D721Med (cell line): ENCODE results near the gene INO80D.

Experiments
- DNase-seq: peaks from one replicate; pipeline ENCODE4 v3.0.0; 2011; ENCODE audit warnings: low spot score; ENCODE audit not compliant: insufficient read length
- FAIRE-seq: peaks from 2 replicates; lab custom pipeline; 2011; peaks lifted over from hg19 to GRCh38; lab: Jason Lieb, UNC
- TF ChIP-seq, protein P1 (sequence below): IDR thresholded peaks from 2 replicates; pipeline ENCODE4 v1.5.1; 2012; ENCODE audit warnings: mild to moderate bottlenecking, control low read depth; ENCODE audit not compliant: insufficient read depth; ENCODE audit errors: missing control alignments

INO80D gene

DNA sequence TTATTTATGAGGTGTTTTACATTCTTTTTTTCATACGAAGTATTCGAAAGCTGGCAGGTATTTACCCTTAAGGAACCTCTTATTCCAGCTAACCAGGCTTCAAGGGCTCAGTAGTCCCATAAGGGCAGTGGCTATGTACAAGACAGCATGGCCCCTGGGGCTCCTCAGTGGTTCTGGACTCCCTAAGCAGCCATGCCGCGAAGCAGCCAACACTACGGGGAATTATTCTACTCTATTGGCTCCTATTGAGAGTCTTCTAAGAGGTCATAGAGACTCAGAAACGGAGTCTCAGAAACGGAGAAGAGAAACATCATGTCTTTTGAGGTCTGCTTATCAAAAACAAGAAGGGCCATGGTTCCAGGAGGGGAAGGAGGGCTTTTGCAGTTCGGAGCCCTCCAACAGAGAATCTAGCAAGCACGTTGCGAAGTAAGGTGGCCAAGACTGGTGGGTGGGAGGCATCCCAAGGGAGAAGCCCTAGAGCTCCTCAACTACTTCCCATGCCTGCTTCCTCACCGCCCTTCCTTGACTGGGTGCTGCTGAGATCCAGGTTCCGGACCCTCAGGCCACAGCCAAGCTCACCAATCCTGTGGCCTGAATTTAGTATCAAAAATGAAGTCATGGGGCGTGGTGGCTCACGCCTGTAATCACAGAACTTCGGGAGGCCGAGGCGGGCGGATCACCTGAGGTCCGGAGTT, 109.7 kb downstream of the INO80D start:
- FAIRE-seq (no peak), DNase-seq (no peak)
- TF ChIP-seq, protein P1, sequence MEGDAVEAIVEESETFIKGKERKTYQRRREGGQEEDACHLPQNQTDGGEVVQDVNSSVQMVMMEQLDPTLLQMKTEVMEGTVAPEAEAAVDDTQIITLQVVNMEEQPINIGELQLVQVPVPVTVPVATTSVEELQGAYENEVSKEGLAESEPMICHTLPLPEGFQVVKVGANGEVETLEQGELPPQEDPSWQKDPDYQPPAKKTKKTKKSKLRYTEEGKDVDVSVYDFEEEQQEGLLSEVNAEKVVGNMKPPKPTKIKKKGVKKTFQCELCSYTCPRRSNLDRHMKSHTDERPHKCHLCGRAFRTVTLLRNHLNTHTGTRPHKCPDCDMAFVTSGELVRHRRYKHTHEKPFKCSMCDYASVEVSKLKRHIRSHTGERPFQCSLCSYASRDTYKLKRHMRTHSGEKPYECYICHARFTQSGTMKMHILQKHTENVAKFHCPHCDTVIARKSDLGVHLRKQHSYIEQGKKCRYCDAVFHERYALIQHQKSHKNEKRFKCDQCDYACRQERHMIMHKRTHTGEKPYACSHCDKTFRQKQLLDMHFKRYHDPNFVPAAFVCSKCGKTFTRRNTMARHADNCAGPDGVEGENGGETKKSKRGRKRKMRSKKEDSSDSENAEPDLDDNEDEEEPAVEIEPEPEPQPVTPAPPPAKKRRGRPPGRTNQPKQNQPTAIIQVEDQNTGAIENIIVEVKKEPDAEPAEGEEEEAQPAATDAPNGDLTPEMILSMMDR = no peak

DNA sequence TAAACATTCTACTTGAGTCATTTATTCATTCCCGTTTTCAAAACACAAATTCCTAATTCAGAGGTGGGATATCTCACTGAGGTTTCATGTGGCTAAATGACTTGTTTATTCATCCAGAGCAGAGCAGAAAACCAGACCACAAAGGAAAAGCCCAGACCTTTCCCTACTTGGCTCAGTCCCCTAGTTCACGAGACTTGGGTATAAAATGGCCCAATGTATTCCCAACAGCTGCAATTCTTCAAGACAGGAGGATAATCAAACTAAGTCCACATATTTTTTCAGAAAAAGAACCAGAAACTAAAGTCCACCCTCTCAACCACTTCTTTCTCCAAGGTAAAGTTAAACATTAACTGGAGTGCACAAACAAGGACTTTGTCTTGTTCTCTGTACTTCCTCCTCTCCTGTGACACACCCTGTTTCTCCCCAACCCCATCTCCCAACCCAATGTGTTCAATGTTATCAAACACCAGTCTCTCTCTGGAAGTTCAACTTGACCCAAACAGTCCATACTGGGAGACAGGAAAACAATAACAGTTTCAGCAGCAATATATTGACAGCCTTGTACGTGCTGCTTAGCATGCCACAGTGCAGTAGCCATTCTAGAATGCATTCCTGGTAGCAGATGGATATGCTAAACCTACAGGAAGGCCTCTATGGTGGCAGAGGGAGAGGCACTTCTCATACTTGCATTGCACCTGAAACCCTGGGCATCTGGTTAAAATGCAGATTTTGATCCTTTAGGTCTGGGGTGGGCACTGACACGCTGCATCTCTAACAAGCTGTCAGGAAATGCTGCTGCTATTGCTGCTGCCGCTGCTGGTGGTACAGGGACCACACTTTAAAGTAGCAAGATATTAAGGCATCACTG, 110.7 kb downstream of the INO80D start:
- DNase-seq = no peak
- TF ChIP-seq, protein P1 = no peak
- no peak for FAIRE-seq

DNA sequence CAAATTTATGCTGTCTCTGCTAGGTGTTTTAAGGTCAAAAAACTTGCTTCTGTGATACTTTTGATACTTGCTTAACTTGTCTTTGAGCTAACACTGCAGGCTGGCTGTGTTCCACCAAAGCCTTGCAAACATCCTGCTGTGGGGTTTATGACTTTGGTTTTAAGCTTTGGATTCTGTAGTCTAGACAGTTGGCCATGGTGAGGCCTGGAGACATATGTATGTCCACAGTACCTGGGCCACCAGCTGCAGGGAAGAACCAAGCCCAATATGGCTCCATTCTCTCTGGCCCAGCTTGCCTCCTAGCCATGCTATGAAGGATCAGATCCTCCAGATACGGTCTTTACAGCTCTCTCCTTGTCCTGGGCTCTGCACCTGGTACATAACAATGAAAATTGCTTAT, 113.9 kb downstream of the INO80D start:
- FAIRE-seq (no peak), DNase-seq (no peak)
- TF ChIP-seq, protein P1 = no peak

DNA sequence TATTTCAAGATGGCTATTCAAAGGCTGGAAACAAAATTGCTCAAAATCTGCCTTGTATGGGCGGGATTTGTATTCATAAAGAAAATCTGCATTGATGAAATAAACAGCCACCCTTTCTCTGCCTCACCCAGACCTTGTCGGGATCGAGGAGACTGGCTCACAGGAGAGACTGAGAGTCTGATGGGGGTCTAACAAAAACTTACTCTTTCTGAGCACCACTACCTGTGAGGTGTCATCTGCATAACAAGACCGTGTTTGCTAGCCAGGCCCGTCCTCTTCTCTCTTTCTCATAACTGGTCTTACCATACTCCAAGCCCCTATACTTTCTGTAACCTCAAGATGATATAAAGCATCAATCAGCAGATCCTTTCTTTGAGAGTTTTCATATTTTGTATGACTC, 115.6 kb downstream of the INO80D start:
- FAIRE-seq = no peak
- DNase-seq = no peak
- TF ChIP-seq, protein P1 = no peak

DNA sequence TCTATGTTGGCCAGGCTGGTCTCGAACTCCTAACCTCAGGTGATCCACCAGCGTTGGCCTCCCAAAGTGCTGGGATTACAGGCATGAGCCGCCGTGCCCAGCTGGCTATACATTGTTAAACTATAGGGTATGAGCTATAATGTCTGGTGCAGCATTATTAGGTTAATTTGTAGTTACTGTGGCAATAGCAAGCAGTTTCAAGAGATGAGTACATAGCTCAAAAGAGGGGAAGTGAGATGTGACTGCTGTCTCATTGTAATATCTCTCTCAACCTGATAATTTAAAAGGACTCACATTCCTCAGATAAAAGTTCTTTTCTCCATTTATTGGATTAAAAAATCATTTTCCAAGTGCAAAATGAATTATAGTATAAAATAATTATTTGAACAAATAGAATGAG, 116.4 kb downstream of the INO80D start:
- FAIRE-seq (no peak), DNase-seq (no peak)
- TF ChIP-seq, protein P1 = no peak

DNA sequence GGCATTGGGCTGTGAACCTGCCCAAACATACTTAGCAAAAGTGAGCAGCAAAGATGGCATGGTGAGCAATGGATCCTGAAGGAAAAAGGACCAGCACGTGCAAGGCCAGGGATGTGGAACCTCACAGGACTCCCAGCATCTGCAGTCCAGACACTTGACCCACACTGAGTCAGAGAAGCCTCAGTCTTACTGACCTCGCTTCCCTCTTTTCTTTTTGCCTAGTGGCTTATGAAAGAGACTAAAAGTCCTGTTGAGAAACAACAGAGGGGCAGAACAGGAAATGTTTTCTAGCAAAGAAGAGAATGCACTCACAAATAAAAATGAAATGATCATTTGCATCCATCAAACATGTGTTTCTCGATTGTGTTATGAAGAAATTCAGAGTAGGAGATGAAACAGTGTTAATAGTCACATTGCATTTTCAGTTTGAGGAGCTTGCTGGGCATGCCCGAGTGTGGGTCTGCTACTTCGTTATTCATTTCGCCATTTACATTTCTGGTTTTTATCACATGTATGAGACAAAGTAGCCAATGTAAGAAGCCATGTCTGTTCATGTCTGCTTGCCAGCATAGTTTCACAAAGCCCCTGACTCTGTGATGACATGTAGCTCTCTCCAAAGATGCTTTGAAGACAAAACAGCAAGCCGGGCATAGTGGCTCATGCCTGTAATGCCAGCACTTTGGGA, 118.4 kb downstream of the INO80D start:
- TF ChIP-seq, protein P1 = no peak
- no peak for DNase-seq
- FAIRE-seq = no peak
